ENCODE data around the gene IKZF4. TPM values are rescaled to one million over a fixed set of nuclear protein-coding genes. Genes with fewer than 3 reads are reported as not detected.

The IKZF4 gene
- total and polyA plus RNA-seq, 2 of the 8 experiments (the other 6 are each of a cell fraction or from before 2014, with no cell fraction given): 8.0 to 13.3 TPM

GRCh38 chr12:56011509-56012090 lies 9.2 kb upstream of the IKZF4 start (continued):
- TF ChIP-seq CHD7 (IDR thresholded peaks at IDR 0.05; ENCODE audit: insufficient replicate concordance, low read length) (no peak), NANOG (IDR thresholded peaks at IDR 0.05; ENCODE audit: insufficient read depth, low read depth, low read length, poor library complexity, severe bottlenecking) (no peak)

All from H1 (cell line).